Bronchial epithelial cell (primary cell): Measurements from ENCODE around the gene BAHCC1. TPM values are rescaled to one million over a fixed set of nuclear protein-coding genes. Genes with fewer than 3 reads are reported as not detected.

Experiments used
- DNase-seq: peaks from one replicate; pipeline ENCODE4 v3.0.0-alpha.2; 2010; ENCODE audit warnings: low read depth
- FAIRE-seq: peaks from 2 replicates; lab custom pipeline; 2011; peaks lifted over from hg19 to GRCh38; lab: Jason Lieb, UNC
- H3K27me3 ChIP-seq: 2 replicates; pipeline ENCODE4 v1.5.1; 2011; ENCODE audit warnings: low read length; ENCODE audit not compliant: control insufficient read depth, insufficient read depth
- H3K36me3 ChIP-seq: 2 replicates; pipeline ENCODE4 v1.5.1; 2011; ENCODE audit warnings: low read length; ENCODE audit not compliant: control insufficient read depth, insufficient read depth
- H3K4me3 ChIP-seq: 2 replicates; pipeline ENCODE4 v1.5.1; 2011; ENCODE audit warnings: mild to moderate bottlenecking, low read depth, low read length, control low read depth
- CTCF ChIP-seq: IDR thresholded peaks from 2 replicates; pipeline ENCODE4 v1.5.1; 2011; ENCODE audit warnings: mild to moderate bottlenecking, moderate library complexity, low read length, control low read depth, inconsistent platforms; ENCODE audit not compliant: insufficient read depth, severe bottlenecking
- total RNA-seq: library from RNA; depleted of rRNA; stranded (reverse); fragments of >200 nt; gene quantifications from 2 replicates; pipeline ENCODE4 v1.2.1, GENCODE V29; 2014

BAHCC1 gene
- total RNA-seq, 1 donor from 2014 or later: 0.79 TPM

- DNase-seq (no peak), FAIRE-seq (no peak)
- TF ChIP-seq CTCF: no peak
- H3K4me3 ChIP-seq: peak overlapping the region; percentile 62
- no peaks in the 10 kb centered on the region for H3K27me3 ChIP-seq
- H3K36me3 ChIP-seq: no peaks in the 10 kb centered on the region
Observed at GRCh38 chr17:81398176-81398831, 3.0 kb downstream of the BAHCC1 start.

GRCh38 chr17:81398832-81399411 is 3.7 kb downstream of the BAHCC1 start:
- peak overlapping the region; percentile 62 for H3K4me3 ChIP-seq
- H3K36me3 ChIP-seq: no peaks in the 10 kb centered on the region
- no peaks in the 10 kb centered on the region for H3K27me3 ChIP-seq
- no peak for TF ChIP-seq CTCF
- DNase-seq (no peak), FAIRE-seq (no peak)

- TF ChIP-seq CTCF: no peak
- Histone ChIP-seq H3K4me3 (peak overlapping the region; percentile 62), H3K36me3 (no peaks in the 10 kb centered on the region), H3K27me3 (no peaks in the 10 kb centered on the region)
- FAIRE-seq: no peak
- no peak for DNase-seq
Observed at GRCh38 chr17:81399481-81400153, 4.4 kb downstream of the BAHCC1 start.

- Histone ChIP-seq H3K27me3 (no peaks in the 10 kb centered on the region), H3K4me3 (peak overlapping the region; percentile 62), H3K36me3 (no peaks in the 10 kb centered on the region)
- FAIRE-seq (no peak), DNase-seq (no peak)
- TF ChIP-seq CTCF: no peak
Observed at GRCh38 chr17:81400154-81400977, 5.1 kb downstream of the BAHCC1 start.

DNA sequence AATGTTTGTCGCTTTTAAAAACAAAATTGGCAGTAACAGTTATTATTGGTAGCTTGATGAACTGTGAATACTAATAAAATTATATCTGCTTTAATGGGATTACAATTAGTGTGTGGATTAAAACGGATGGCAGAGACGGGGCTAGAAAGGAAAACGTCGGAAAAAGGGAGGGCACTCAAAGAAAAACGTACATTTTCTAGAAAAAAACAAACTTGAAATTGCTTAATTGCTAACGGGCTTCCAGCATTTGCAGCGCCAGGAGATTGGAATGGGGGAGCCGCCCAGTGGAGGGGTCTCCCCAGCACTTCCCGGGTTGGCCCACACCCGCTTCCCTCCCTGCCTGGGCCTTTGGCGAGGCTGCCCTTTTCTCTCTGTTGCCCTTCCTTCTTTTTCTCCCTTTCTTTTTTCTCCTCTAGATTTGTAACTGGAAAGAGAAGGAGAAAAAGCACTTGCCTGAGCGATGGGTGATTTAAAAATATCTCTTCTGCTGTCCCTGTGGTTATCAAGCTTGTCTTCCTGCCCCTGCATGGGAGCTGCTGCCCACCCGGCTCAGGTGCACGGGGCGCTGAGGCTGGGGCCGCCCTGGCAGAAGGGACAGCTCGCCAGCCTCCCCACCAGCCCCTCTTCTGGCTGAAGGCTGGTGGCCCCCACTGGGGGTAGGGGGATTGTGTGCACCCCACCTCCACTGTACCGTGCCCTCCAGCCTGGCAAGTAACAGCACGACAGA is 5.9 kb downstream of the BAHCC1 start:
- DNase-seq (no peak), FAIRE-seq (no peak)
- Histone ChIP-seq H3K36me3 (no peaks in the 10 kb centered on the region), H3K27me3 (no peaks in the 10 kb centered on the region), H3K4me3 (no peak overlapping the region)
- TF ChIP-seq CTCF: no peak
